Loucy (cell line): Measurements from ENCODE around the gene NCAPD3.

Experiments
- CTCF ChIP-seq: fragments of 200-600 bp; sonication (generic); conservative IDR thresholded peaks from 2 replicates; pipeline ENCODE4 v1.5.1; 2014; ENCODE audit warnings: mild to moderate bottlenecking, antibody characterized with exemption, low read length
- EZH2phosphoT487 ChIP-seq: fragments of 200-600 bp; IDR thresholded peaks from 2 replicates; pipeline ENCODE4 v1.6.1; 2018; ENCODE audit warnings: antibody characterized with exemption, mild to moderate bottlenecking, moderate library complexity, borderline replicate concordance

- TF ChIP-seq CTCF = peak; percentile 85
- TF ChIP-seq EZH2phosphoT487 = no peak
Measured at GRCh38 chr11:134139873-134140331, 83.9 kb downstream of the NCAPD3 start.
